Uterus (tissue), 2 donors: Measurements from ENCODE around the gene USB1.

Experiments used
- POLR2A ChIP-seq, 2 donors: fragments of 450-650 bp; IDR thresholded peaks; one replicate each; pipeline ENCODE4 v1.6.1; 2016; ENCODE audit warnings: antibody characterized with exemption in 2 of 2, mild to moderate bottlenecking in 1 of 2, moderate library complexity in 1 of 2
- TF ChIP-seq, protein P1 (sequence below), 4 experiments: fragments of 200-600 bp in 2 of 4; fragments of 450-650 bp in 2 of 4; sonication (generic) in 2 of 4; IDR thresholded peaks; one replicate each; pipeline ENCODE4 v1.5.1; 2016 to 2019; ENCODE audit warnings: antibody characterized with exemption in 4 of 4, mild to moderate bottlenecking in 2 of 4, moderate library complexity in 1 of 4

DNA sequence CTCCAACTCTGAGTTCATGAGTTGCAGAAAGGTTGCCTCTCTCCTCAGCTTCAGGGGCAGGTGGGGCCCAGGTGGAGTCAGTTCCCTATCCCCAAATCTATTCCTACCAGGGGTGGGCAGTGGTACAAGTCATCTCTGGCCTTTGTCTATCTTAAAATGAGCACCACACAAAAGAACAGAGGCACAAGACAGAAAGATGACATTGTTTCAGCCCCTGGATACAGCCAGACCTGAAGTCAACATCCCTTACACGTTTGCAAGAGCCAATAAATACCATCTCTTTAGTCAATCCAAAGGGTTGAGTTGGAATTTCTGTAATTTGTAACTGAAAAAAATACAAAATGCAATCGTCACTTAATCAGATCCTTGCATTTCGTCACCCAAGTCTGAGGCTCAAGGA lies 56.6 kb downstream of the USB1 start:
- TF ChIP-seq POLR2A (IDR thresholded peaks at IDR 0.05), result no peak
- TF ChIP-seq, protein P1, sequence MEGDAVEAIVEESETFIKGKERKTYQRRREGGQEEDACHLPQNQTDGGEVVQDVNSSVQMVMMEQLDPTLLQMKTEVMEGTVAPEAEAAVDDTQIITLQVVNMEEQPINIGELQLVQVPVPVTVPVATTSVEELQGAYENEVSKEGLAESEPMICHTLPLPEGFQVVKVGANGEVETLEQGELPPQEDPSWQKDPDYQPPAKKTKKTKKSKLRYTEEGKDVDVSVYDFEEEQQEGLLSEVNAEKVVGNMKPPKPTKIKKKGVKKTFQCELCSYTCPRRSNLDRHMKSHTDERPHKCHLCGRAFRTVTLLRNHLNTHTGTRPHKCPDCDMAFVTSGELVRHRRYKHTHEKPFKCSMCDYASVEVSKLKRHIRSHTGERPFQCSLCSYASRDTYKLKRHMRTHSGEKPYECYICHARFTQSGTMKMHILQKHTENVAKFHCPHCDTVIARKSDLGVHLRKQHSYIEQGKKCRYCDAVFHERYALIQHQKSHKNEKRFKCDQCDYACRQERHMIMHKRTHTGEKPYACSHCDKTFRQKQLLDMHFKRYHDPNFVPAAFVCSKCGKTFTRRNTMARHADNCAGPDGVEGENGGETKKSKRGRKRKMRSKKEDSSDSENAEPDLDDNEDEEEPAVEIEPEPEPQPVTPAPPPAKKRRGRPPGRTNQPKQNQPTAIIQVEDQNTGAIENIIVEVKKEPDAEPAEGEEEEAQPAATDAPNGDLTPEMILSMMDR (IDR thresholded peaks at IDR 0.05), result no peak
